Fibroblast of villous mesenchyme (primary cell): ENCODE measurements around the gene MACROD2. TPM values are rescaled to one million over a fixed set of nuclear protein-coding genes. Genes with fewer than 3 reads are reported as not detected.
"Not testable (repeated sequence)": the region's sequence is repeated elsewhere in the genome, so short reads cannot be mapped to it uniquely, and the experiment has no call there.

ENCODE experiments used
- DNase-seq: peaks from one replicate; pipeline ENCODE4 v3.0.0-alpha.2; 2010; ENCODE audit warnings: low read depth
- H3K4me3 ChIP-seq: 2 replicates; pipeline ENCODE4 v1.5.1; 2011; ENCODE audit warnings: low read depth, mild to moderate bottlenecking, low read length
- total RNA-seq: library from RNA; depleted of rRNA; stranded (reverse); fragments of >200 nt; gene quantifications from 2 replicates; pipeline ENCODE4 v1.2.3, GENCODE V29; 2012
- TF ChIP-seq, protein P1 (sequence below): IDR thresholded peaks from 2 replicates; pipeline ENCODE4 v1.5.1; 2012; ENCODE audit warnings: low read depth, mild to moderate bottlenecking, low read length; ENCODE audit not compliant: insufficient read depth

The MACROD2 gene
- total RNA-seq, 1 donor = 1.7 TPM

DNA sequence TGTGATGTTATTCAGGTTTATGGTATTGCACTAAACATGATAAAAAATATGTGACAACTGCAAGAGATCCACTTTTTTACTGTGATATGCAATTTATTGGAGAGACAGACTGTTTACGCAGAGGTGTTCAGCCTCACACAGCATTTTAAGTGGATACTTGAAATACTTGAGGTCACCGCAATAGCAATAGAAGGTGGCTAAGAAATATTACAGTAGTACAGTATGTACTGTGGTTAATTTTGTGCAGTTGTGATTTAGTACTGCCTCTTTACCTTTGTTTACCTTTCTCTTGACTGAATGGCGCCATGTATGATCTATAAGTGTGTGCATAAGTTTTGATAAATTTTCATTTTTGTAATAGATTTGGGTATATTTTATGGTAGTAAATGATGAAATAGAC lies 17.4 kb downstream of the MACROD2 start:
- no peak for DNase-seq
- no peak overlapping the region for H3K4me3 ChIP-seq
- TF ChIP-seq, protein P1, sequence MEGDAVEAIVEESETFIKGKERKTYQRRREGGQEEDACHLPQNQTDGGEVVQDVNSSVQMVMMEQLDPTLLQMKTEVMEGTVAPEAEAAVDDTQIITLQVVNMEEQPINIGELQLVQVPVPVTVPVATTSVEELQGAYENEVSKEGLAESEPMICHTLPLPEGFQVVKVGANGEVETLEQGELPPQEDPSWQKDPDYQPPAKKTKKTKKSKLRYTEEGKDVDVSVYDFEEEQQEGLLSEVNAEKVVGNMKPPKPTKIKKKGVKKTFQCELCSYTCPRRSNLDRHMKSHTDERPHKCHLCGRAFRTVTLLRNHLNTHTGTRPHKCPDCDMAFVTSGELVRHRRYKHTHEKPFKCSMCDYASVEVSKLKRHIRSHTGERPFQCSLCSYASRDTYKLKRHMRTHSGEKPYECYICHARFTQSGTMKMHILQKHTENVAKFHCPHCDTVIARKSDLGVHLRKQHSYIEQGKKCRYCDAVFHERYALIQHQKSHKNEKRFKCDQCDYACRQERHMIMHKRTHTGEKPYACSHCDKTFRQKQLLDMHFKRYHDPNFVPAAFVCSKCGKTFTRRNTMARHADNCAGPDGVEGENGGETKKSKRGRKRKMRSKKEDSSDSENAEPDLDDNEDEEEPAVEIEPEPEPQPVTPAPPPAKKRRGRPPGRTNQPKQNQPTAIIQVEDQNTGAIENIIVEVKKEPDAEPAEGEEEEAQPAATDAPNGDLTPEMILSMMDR = no peak

DNA sequence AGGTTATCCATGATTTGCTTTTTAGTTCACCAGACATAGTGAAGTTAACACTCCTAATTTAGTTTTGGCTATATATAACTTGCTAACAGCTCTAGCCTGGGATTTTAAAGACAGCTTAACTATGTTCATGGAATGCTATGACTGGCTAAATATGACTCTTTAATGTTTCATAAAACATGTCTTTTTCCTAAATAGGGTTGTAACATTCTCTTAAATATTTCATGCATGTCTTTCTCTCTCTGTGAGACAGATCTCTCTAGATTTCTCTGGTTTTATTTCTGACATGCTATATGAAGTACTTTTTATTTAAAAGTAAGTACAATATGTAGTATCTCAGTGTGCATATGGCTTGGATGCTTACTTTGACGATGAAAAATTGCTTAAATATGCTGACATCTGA lies 35.7 kb downstream of the MACROD2 start:
- no peak for DNase-seq
- H3K4me3 ChIP-seq = no peak overlapping the region
- TF ChIP-seq, protein P1 = no peak

DNA sequence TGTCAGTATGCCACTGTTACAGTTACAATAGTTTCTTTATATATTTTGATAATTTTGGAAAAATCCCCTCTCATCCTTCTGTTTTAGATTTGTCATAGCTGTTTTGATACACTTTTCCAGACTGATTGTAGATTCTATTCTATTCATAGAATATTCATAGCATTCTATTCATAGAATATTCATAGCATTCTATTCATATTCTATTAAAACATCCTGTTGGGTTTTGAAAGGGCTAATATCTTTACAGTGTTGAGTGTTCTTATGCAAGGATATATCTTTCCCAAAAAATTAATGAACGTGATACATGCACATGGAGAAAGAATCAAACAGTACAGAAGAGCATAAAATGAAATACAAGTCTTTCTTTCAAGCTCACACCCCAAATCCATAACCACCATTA lies 38.0 kb downstream of the MACROD2 start:
- DNase-seq = no peak
- TF ChIP-seq, protein P1 = no peak
- no peak overlapping the region for H3K4me3 ChIP-seq

DNA sequence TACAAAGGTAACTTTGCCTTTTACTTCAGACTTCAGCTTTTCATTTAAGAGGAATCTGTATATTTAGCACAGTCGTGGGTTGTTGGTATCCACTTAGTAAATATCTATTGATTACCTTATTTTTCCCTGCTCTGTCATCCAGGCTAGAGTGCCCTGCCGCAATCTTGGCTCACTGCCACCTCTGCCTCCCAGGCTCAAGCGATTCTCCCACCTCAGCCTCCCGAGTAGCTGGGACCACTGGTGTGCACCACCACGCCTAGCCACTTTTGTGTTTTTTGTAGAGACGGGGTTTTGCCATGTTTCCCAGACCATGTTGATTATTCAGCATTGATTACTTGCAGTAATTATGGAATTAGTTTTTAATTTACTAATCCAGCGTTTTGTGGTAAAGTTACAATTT lies 41.3 kb downstream of the MACROD2 start:
- TF ChIP-seq, protein P1 = no peak
- no peak for DNase-seq
- H3K4me3 ChIP-seq = no peak overlapping the region

DNA sequence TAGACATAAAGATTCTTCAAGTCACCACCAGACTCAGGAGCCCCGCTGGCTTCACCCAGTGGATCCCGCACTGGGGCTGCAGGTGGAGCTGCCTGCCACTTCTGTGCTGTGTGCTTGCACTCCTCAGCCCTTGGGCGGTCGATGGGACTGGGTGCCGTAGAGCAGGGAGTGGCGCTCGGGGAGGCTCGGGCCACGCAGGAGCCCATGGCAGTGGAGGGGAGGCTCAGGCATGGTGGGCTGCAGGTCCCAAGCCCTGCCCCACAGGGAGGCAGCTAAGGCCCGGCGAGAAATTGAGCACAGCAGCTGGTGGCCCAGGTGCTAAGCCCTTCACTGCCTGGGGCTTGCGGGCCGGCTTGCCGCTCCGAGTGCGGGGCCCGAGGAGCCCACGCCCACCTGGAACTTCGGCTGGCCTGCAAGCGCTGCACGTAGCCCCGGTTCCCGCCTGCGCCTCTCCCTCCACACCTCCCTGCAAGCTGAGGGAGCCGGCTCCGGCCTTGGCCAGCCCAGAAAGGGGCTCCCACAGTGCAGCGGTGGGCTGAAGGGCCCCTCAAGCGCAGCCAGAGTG lies 49.5 kb downstream of the MACROD2 start:
- DNase-seq, H3K4me3 ChIP-seq: not testable (repeated sequence)

DNA sequence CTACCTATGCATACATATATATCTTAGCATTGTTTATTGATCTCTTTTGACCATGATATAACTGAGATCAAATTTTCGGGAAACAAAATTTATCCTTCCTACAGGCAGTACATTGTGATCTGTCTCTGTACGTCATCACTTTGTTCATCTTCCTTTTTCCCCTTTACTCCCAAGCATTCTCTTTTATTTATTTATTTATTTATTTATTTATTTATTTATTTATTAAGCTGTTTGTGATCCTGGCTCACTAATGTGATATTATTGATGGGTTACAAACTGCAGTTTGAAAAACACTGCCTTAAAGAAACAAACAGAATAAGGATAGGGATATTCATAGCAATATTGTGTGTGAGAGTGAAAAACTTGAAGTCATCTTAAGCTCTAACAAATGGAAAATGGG lies 51.2 kb downstream of the MACROD2 start:
- no peak for DNase-seq
- no peak overlapping the region for H3K4me3 ChIP-seq
- TF ChIP-seq, protein P1 = no peak

DNA sequence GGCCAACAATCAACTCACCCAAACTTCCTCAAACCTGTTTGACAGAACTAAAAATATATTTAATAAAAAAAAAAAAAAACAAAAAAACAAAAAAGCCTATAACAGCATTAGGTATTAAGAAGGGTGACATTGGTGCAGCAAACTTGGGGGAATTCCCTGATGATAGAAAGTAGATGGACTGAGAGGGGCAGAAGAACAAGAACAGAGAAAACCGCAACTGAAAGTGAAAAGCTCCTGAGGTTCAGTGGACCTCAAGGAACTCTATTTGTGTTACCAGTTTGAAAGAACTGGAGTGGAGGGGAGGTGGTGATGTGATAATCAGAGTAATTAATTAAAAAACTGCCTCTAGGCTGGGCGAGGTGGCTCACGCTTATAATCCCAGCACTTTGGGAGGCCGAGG lies 53.8 kb downstream of the MACROD2 start:
- no peak overlapping the region for H3K4me3 ChIP-seq
- no peak for DNase-seq
- TF ChIP-seq, protein P1 = no peak
